HepG2 (cell line): ENCODE results near the gene ESR1. TPM values are rescaled to one million over a fixed set of nuclear protein-coding genes. Genes with fewer than 3 reads are reported as not detected.
"Not testable (repeated sequence)": the region's sequence is repeated elsewhere in the genome, so short reads cannot be mapped to it uniquely, and the experiment has no call there.

Experiments used
- ATAC-seq: fragments of 200-7000 bp; cut with Tn5 transposase; 3 replicates; pipeline ENCODE4 v1.9.1; 2020; ENCODE audit warnings: mild to moderate bottlenecking, moderate library complexity
- BruUV-seq: library from RNA; stranded (reverse); fragments of 400-500 nt; replicated peaks from 2 replicates; lab custom pipeline; 2021; lab: Mats Ljungman, UMichigan
- CTCF ChIA-PET: fragments of 300-600 bp; formaldehyde crosslinking; extraction: SDS; loops from one replicate; lab custom pipeline; 2021; ENCODE audit warnings: low total read pairs, inconsistent platforms, low intra/inter-chr PET ratio; lab: Yijun Ruan, JAX
- POLR2A ChIA-PET: fragments of 350-600 bp; sonication (Branson Sonifier 250); formaldehyde crosslinking; loops from one replicate; lab custom pipeline; 2020; ENCODE audit warnings: antibody characterized with exemption, inconsistent platforms; lab: Yijun Ruan, JAX
- DNase-seq: peaks from one replicate; pipeline ENCODE4 v3.0.0-alpha.2; 2015; ENCODE audit warnings: low spot score
- FAIRE-seq: peaks from 3 replicates; lab custom pipeline; 2011; peaks lifted over from hg19 to GRCh38; lab: Jason Lieb, UNC
- H2AFZ ChIP-seq: one replicate; pipeline ENCODE4 v1.6.1; 2011; ENCODE audit warnings: low read length, inconsistent platforms
- H3K27ac ChIP-seq: fragments of 300-600 bp; 3 replicates; pipeline ENCODE4 v1.8.0; 2011; ENCODE audit warnings: mixed run types, mild to moderate bottlenecking, mixed read lengths, low read length, inconsistent platforms; ENCODE audit not compliant: insufficient read depth; ENCODE audit errors: extremely low read length
- H3K27me3 ChIP-seq, 2 experiments: fragments of 200-600 bp in 1 of 2; 2 replicates in 1 of 2; 3 replicates in 1 of 2; pipeline versions ENCODE4 v1.6.0 to v1.8.0; 2011; ENCODE audit warnings: low read length in 2 of 2, mild to moderate bottlenecking in 2 of 2, moderate library complexity in 2 of 2, inconsistent platforms in 1 of 2; ENCODE audit not compliant: insufficient read depth in 2 of 2, control insufficient read depth in 1 of 2
- H3K36me3 ChIP-seq, 2 experiments: fragments of 200-600 bp in 1 of 2; replicated peaks in 1 of 2; 2 replicates in 1 of 2; 3 replicates in 1 of 2; pipeline versions ENCODE4 v1.5.1 to v1.8.0; 2011; ENCODE audit warnings: low read length in 2 of 2, inconsistent platforms in 1 of 2; ENCODE audit not compliant: insufficient read depth in 2 of 2, control insufficient read depth in 1 of 2
- H3K4me1 ChIP-seq: 2 replicates; pipeline ENCODE4 v1.5.1; 2012; ENCODE audit warnings: low read length, inconsistent platforms; ENCODE audit not compliant: insufficient read depth
- H3K4me2 ChIP-seq: 2 replicates; pipeline ENCODE4 v1.6.0; 2011; ENCODE audit warnings: low read depth, low read length, inconsistent platforms
- H3K4me3 ChIP-seq, 3 experiments: fragments of 200-600 bp in 1 of 3; sonication (generic), shearing (Covaris generic) in 1 of 3; replicated peaks in 1 of 3; 2 replicates each; pipeline ENCODE4 v1.5.1; 2011 to 2016; ENCODE audit warnings: low read length in 3 of 3, inconsistent platforms in 2 of 3, low read depth in 2 of 3, mild to moderate bottlenecking in 2 of 3, control low read depth in 1 of 3, mixed read lengths in 1 of 3; ENCODE audit not compliant: insufficient read depth in 1 of 3
- H3K79me2 ChIP-seq: one replicate; pipeline ENCODE4 v1.6.1; 2011; ENCODE audit warnings: low read length, inconsistent platforms; ENCODE audit not compliant: insufficient read depth
- H3K9ac ChIP-seq: 2 replicates; pipeline ENCODE4 v1.6.0; 2011; ENCODE audit warnings: mild to moderate bottlenecking, low read depth, low read length, inconsistent platforms; ENCODE audit not compliant: insufficient read depth
- H3K9me3 ChIP-seq: 2 replicates; pipeline ENCODE4 v1.5.1; 2012; ENCODE audit warnings: mild to moderate bottlenecking, low read length
- H4K20me1 ChIP-seq: 2 replicates; pipeline ENCODE4 v1.6.0; 2011; ENCODE audit warnings: inconsistent platforms, mild to moderate bottlenecking, low read length, moderate library complexity; ENCODE audit not compliant: insufficient read depth
- BCL6 ChIP-seq: IDR thresholded peaks from 2 replicates; pipeline ENCODE4 v1.6.1; 2016; ENCODE audit warnings: missing genetic modification reagents, missing compliant biosample characterization
- DPF2 ChIP-seq: sonication (generic); formaldehyde crosslinking; IDR thresholded peaks from 2 replicates; pipeline ENCODE4 v1.4.0; 2020; ENCODE audit warnings: mild to moderate bottlenecking, low read depth, missing genetic modification reagents, borderline replicate concordance
- DRAP1 ChIP-seq: IDR thresholded peaks from 2 replicates; pipeline ENCODE4 v1.6.1; 2016; ENCODE audit warnings: missing genetic modification reagents, missing compliant biosample characterization
- HIVEP1 ChIP-seq: sonication (generic); formaldehyde crosslinking; IDR thresholded peaks from 2 replicates; pipeline ENCODE4 v1.4.0; 2020; ENCODE audit warnings: mild to moderate bottlenecking, missing genetic modification reagents
- IKZF5 ChIP-seq: IDR thresholded peaks from 2 replicates; pipeline ENCODE4 v1.6.1; 2018; ENCODE audit warnings: missing genetic modification reagents, mild to moderate bottlenecking, missing compliant biosample characterization
- JUNB ChIP-seq: sonication (generic); formaldehyde crosslinking; IDR thresholded peaks from 2 replicates; pipeline ENCODE4 v1.8.0; 2022; ENCODE audit warnings: missing genetic modification reagents, mild to moderate bottlenecking, borderline replicate concordance
- MAFF ChIP-seq: IDR thresholded peaks from 2 replicates; pipeline ENCODE4 v1.6.1; 2011; ENCODE audit warnings: low read depth, low read length, improper control_type of control experiment
- ONECUT2 ChIP-seq: sonication (generic); formaldehyde crosslinking; IDR thresholded peaks from 2 replicates; pipeline ENCODE4 v1.4.0; 2020; ENCODE audit warnings: missing genetic modification reagents
- TARDBP ChIP-seq: sonication (generic); formaldehyde crosslinking; IDR thresholded peaks from 2 replicates; pipeline ENCODE4 v1.8.0; 2022; ENCODE audit warnings: mild to moderate bottlenecking, missing genetic modification reagents
- ZFP36L2 ChIP-seq: sonication (generic); formaldehyde crosslinking; IDR thresholded peaks from 2 replicates; pipeline ENCODE4 v1.4.0; 2020; ENCODE audit warnings: missing genetic modification reagents
- ZMYM4 ChIP-seq: sonication (generic); formaldehyde crosslinking; IDR thresholded peaks from 2 replicates; pipeline ENCODE4 v1.8.1; 2023; ENCODE audit warnings: mild to moderate bottlenecking, missing genetic modification reagents
- ZNF143 ChIP-seq: sonication (generic); formaldehyde crosslinking; IDR thresholded peaks from 2 replicates; pipeline ENCODE4 v1.4.0; 2020; ENCODE audit warnings: missing genetic modification reagents
- ZNF570 ChIP-seq: sonication (generic); formaldehyde crosslinking; IDR thresholded peaks from 2 replicates; pipeline ENCODE4 v1.4.0; 2020; ENCODE audit warnings: mild to moderate bottlenecking, missing genetic modification reagents, borderline replicate concordance
- ZNF589 ChIP-seq: sonication (generic); formaldehyde crosslinking; conservative IDR thresholded peaks from 2 replicates; pipeline ENCODE4 v1.8.0; 2022; ENCODE audit warnings: mild to moderate bottlenecking, moderate library complexity, missing genetic modification reagents
- ZNF773 ChIP-seq: sonication (generic); formaldehyde crosslinking; IDR thresholded peaks from 2 replicates; pipeline ENCODE4 v1.4.0; 2020; ENCODE audit warnings: missing genetic modification reagents, borderline replicate concordance
- ZNF775 ChIP-seq: sonication (generic); formaldehyde crosslinking; IDR thresholded peaks from 2 replicates; pipeline ENCODE4 v1.4.0; 2020; ENCODE audit warnings: missing genetic modification reagents, mild to moderate bottlenecking, moderate library complexity, borderline replicate concordance
- ZSCAN20 ChIP-seq: sonication (generic); formaldehyde crosslinking; IDR thresholded peaks from 2 replicates; pipeline ENCODE4 v1.4.0; 2020; ENCODE audit warnings: missing genetic modification reagents, mild to moderate bottlenecking, borderline replicate concordance
- WGBS: methylation state at CpG from one replicate; pipeline ENCODE4 v1.1.6; 2017; ENCODE audit warnings: low lambda C conversion rate; 5-methylcytosine and 5-hydroxymethylcytosine counted together
- in situ Hi-C: cut with HindIII; loops from 2 replicates; pipeline ENCODE4 v1.10.0; 2017; ENCODE audit warnings: low pct_unique_long_range_greater_than_20kb; ENCODE audit not compliant: extremely low pct_ligation_motif_present
- intact Hi-C: fragments of 100-400 bp; cut with micrococcal nuclease; formaldehyde crosslinking; loops from one replicate; pipeline ENCODE4 v1.10.0; 2022; ENCODE audit not compliant: unreplicated experiment
- polyA plus RNA-seq, 8 experiments: library from polyadenylated mRNA; depleted of rRNA in 3 of 8; stranded (reverse) in 7 of 8; unstranded in 1 of 8; fragments of >200 nt; fragmentation: Illumina TruSeq in 4 of 8; extraction: Trizol in 4 of 8; gene quantifications; 2 replicates each; pipeline versions ENCODE4 v1.2.1 to v1.2.3, GENCODE V29; 2011 to 2016; ENCODE audit warnings: low read depth in 4 of 8, missing spikeins in 1 of 8, mixed read lengths in 1 of 8; ENCODE audit not compliant: insufficient read depth in 1 of 8
- total RNA-seq, 5 experiments: library from RNA; depleted of rRNA; stranded (reverse); fragments of >200 nt; fragmentation: Illumina TruSeq; extraction: Trizol; gene quantifications; 2 replicates each; pipeline ENCODE4 v1.2.3, GENCODE V29; 2016; ENCODE audit warnings: low read depth in 1 of 5
- TF ChIP-seq, protein P1 (sequence below): sonication (generic); formaldehyde crosslinking; conservative IDR thresholded peaks from 2 replicates; pipeline ENCODE4 v1.8.0; 2022; ENCODE audit warnings: low read depth, missing genetic modification reagents

The ESR1 gene
- total and polyA plus RNA-seq, 2 of the 13 experiments (the other 11 are each of a cell fraction or from before 2014, with no cell fraction given), result not detected

- WGBS, result 94% methylated on average over 6 of the region's 6 CpGs
- in situ Hi-C loops, H3K4me2 ChIP-seq, CTCF ChIA-PET, H3K27me3 ChIP-seq, H2AFZ ChIP-seq, POLR2A ChIA-PET, FAIRE-seq, H3K36me3 ChIP-seq, ATAC-seq, H3K27ac ChIP-seq, DNase-seq, H3K4me3 ChIP-seq, H3K9ac ChIP-seq, H3K9me3 ChIP-seq, BruUV-seq, H3K79me2 ChIP-seq, H4K20me1 ChIP-seq: not testable (repeated sequence)
- intact Hi-C loops, result loop anchor here (5.0 kb wide), 1 partner anchor 129 kb away; no protein-coding TSS in a partner anchor
- peaks cover 26% of the 10 kb centered on the region for H3K4me1 ChIP-seq
These were observed 330.9 kb downstream of the ESR1 start for GRCh38 chr6:152138344-152138743.

GRCh38 chr6:152142105-152142504 is 334.6 kb downstream of the ESR1 start:
- no peaks in the 10 kb centered on the region for H3K9me3 ChIP-seq
- 88% methylated on average over 5 of the region's 5 CpGs for WGBS
- no TSS peak for BruUV-seq
- no peak overlapping the region for H3K4me3 ChIP-seq
- FAIRE-seq (no peak), ATAC-seq (no peak), DNase-seq (no peak)
- no peak overlapping the region for H3K9ac ChIP-seq
- no peaks in the 10 kb centered on the region for H3K27me3 ChIP-seq
- no peak overlapping the region for H3K4me2 ChIP-seq
- in situ Hi-C loops, result no loop called here
- H4K20me1 ChIP-seq, result no peaks in the 10 kb centered on the region
- ChIA-PET CTCF (no interaction called here), POLR2A (no interaction called here)
- H2AFZ ChIP-seq, result no peak overlapping the region
- no peaks in the 10 kb centered on the region for H3K36me3 ChIP-seq
- no peaks in the 10 kb centered on the region for H3K79me2 ChIP-seq
- H3K4me1 ChIP-seq, result peaks cover 19% of the 10 kb centered on the region
- intact Hi-C loops, result no loop called here
- no peak overlapping the region for H3K27ac ChIP-seq
- no peak for TF ChIP-seq DPF2 (CRISPR knock-in tag)
- TF ChIP-seq IKZF5 (CRISPR knock-in tag), result no peak
- no peak for TF ChIP-seq ZSCAN20 (CRISPR knock-in tag)
- TF ChIP-seq ONECUT2 (CRISPR knock-in tag), result no peak
- TF ChIP-seq BCL6, result no peak
- TF ChIP-seq ZNF773, result no peak
- no peak for TF ChIP-seq ZNF775 (CRISPR knock-in tag)
- no peak for TF ChIP-seq ZNF143 (CRISPR knock-in tag)
- no peak for TF ChIP-seq ZFP36L2
- TF ChIP-seq ZMYM4 (CRISPR knock-in tag), result no peak
- TF ChIP-seq TARDBP (CRISPR knock-in tag), result no peak
- no peak for TF ChIP-seq MAFF
- no peak for TF ChIP-seq DRAP1 (CRISPR knock-in tag)
- no peak for TF ChIP-seq ZNF570 (CRISPR knock-in tag)
- TF ChIP-seq JUNB (CRISPR knock-in tag), result no peak
- TF ChIP-seq, protein P1, sequence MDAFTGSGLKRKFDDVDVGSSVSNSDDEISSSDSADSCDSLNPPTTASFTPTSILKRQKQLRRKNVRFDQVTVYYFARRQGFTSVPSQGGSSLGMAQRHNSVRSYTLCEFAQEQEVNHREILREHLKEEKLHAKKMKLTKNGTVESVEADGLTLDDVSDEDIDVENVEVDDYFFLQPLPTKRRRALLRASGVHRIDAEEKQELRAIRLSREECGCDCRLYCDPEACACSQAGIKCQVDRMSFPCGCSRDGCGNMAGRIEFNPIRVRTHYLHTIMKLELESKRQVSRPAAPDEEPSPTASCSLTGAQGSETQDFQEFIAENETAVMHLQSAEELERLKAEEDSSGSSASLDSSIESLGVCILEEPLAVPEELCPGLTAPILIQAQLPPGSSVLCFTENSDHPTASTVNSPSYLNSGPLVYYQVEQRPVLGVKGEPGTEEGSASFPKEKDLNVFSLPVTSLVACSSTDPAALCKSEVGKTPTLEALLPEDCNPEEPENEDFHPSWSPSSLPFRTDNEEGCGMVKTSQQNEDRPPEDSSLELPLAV (CRISPR knock-in tag), result no peak
- TF ChIP-seq HIVEP1 (CRISPR knock-in tag), result no peak
- TF ChIP-seq ZNF589, result no peak
